Measurements from ENCODE around the gene ETS2. TPM values are rescaled to one million over a fixed set of nuclear protein-coding genes. Genes with fewer than 3 reads are reported as not detected.

Gene ETS2
- total and polyA plus RNA-seq, 2 experiments from 2014 or later, result 19.5 to 36.8 TPM

- Mint-ChIP-seq H3K9me3 (peaks cover 4% of the 10 kb centered on the region; the same call in 1 of the 3 replicates), H3K4me1 (no peaks in the 10 kb centered on the region), H3K27ac (no peak overlapping the region), H3K36me3 (ENCODE audit: low read depth) (peaks cover 84% of the 10 kb centered on the region), H3K4me3 (no peak overlapping the region), H3K27me3 (ENCODE audit: insufficient read depth, low read depth, poor library complexity) (no peaks in the 10 kb centered on the region)
- H4K20me1 ChIP-seq (replicated peaks; ENCODE audit: insufficient read depth), result peaks cover 8% of the 10 kb centered on the region
- no peak overlapping the region for H3K4me2 ChIP-seq
- no peaks in the 10 kb centered on the region for H3K4me1 ChIP-seq (ENCODE audit: insufficient read depth)
- H3K4me3 ChIP-seq, result no peak overlapping the region
- H3K27me3 ChIP-seq (ENCODE audit: insufficient read depth), result no peaks in the 10 kb centered on the region
- no peak for DNase-seq (ENCODE audit: low spot score)
- H3F3A ChIP-seq (replicated peaks; ENCODE audit: low read depth), result no peaks in the 10 kb centered on the region
- ATAC-seq, result no peak
- peaks cover 63% of the 10 kb centered on the region for H3K36me3 ChIP-seq (ENCODE audit: insufficient read depth)
- H3K27ac ChIP-seq (ENCODE audit: low read depth), result no peak overlapping the region
- no peak overlapping the region for H2AFZ ChIP-seq
- H3K79me2 ChIP-seq (replicated peaks; ENCODE audit: insufficient read depth), result 0 out of 2 replicates have a peak, but pooled peaks cover 3% of the 10 kb centered on the region
- no peak for TF ChIP-seq REST (IDR thresholded peaks at IDR 0.05; ENCODE audit: unreplicated experiment)
- TF ChIP-seq POLR2AphosphoS5 (IDR thresholded peaks at IDR 0.05; ENCODE audit: low read depth), result no peak
- TF ChIP-seq JUNB (IDR thresholded peaks at IDR 0.05; ENCODE audit: unreplicated experiment), result no peak
- no peak for TF ChIP-seq ZNF331 (CRISPR knock-in tag; IDR thresholded peaks at IDR 0.05; ENCODE audit: low read depth)
- no peak for TF ChIP-seq EZH2phosphoT487 (IDR thresholded peaks at IDR 0.05; ENCODE audit: unreplicated experiment)
- TF ChIP-seq NANOG (IDR thresholded peaks at IDR 0.05; ENCODE audit: borderline replicate concordance), result no peak
- no peak for TF ChIP-seq ZNF114 (CRISPR knock-in tag; IDR thresholded peaks at IDR 0.05)
- TF ChIP-seq STAT1 (IDR thresholded peaks at IDR 0.05; ENCODE audit: unreplicated experiment), result no peak
- TF ChIP-seq CTCF (conservative IDR thresholded peaks at IDR 0.05; ENCODE audit: low read depth in 2 of 2), result no peak
- no peak for TF ChIP-seq EZH2 (IDR thresholded peaks at IDR 0.05; ENCODE audit: low read depth, unreplicated experiment)
- TF ChIP-seq, protein P1, sequence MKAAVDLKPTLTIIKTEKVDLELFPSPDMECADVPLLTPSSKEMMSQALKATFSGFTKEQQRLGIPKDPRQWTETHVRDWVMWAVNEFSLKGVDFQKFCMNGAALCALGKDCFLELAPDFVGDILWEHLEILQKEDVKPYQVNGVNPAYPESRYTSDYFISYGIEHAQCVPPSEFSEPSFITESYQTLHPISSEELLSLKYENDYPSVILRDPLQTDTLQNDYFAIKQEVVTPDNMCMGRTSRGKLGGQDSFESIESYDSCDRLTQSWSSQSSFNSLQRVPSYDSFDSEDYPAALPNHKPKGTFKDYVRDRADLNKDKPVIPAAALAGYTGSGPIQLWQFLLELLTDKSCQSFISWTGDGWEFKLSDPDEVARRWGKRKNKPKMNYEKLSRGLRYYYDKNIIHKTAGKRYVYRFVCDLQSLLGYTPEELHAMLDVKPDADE (IDR thresholded peaks at IDR 0.05), result no peak
- no peaks in the 10 kb centered on the region for H3K9me2 ChIP-seq (ENCODE audit: insufficient read depth)
Measured at GRCh38 chr21:38821959-38822682, 16.4 kb downstream of the ETS2 start.

Data from GM23338 (cell line).